Caco-2 (cell line): ENCODE results near the gene ZNF786. TPM values are rescaled to one million over a fixed set of nuclear protein-coding genes. Genes with fewer than 3 reads are reported as not detected.

Experiments
- BruUV-seq: library from RNA; stranded (reverse); fragments of 400-500 nt; replicated peaks from 2 replicates; lab custom pipeline; 2021; lab: Mats Ljungman, UMichigan
- CTCF ChIA-PET: fragments of 300-600 bp; sonication (Branson Sonifier 250); formaldehyde crosslinking; loops from one replicate; lab custom pipeline; 2022; ENCODE audit warnings: antibody characterized with exemption; lab: Charles Lee
- POLR2A ChIA-PET: fragments of 300-600 bp; sonication (Branson Sonifier 250); formaldehyde crosslinking; loops from one replicate; lab custom pipeline; 2022; ENCODE audit warnings: antibody characterized with exemption; lab: Charles Lee
- DNase-seq, 2 experiments: peaks; one replicate each; pipeline versions ENCODE4 v3.0.0 to v3.0.0-alpha.2; 2020 to 2022
- H3K27me3 ChIP-seq: replicated peaks from 2 replicates; pipeline ENCODE4 v1.6.0; 2011; ENCODE audit warnings: low read length; ENCODE audit not compliant: control insufficient read depth, insufficient read depth
- H3K36me3 ChIP-seq: 2 replicates; pipeline ENCODE4 v1.5.1; 2011; ENCODE audit warnings: low read length; ENCODE audit not compliant: control insufficient read depth, insufficient read depth
- H3K4me1 ChIP-seq: fragments of 250-450 bp; sonication (Bioruptor Pico); 2 replicates; pipeline ENCODE4 v1.5.1; 2020; ENCODE audit warnings: mild to moderate bottlenecking
- H3K4me3 ChIP-seq: 2 replicates; pipeline ENCODE4 v1.5.1; 2011; ENCODE audit warnings: low read depth, mild to moderate bottlenecking, control low read depth, low read length
- H3K9me3 ChIP-seq: fragments of 250-450 bp; sonication (Bioruptor Pico); 2 replicates; pipeline ENCODE4 v1.5.1; 2020; ENCODE audit warnings: mild to moderate bottlenecking, moderate library complexity
- H3K27ac Mint-ChIP-seq: one replicate; pipeline ENCODE4 v1.8.0; 2022; ENCODE audit warnings: mixed read lengths; ENCODE audit not compliant: unreplicated experiment
- H3K27me3 Mint-ChIP-seq: one replicate; pipeline ENCODE4 v1.8.0; 2022; ENCODE audit warnings: mixed read lengths; ENCODE audit not compliant: insufficient read depth, unreplicated experiment
- H3K36me3 Mint-ChIP-seq: one replicate; pipeline ENCODE4 v1.8.0; 2022; ENCODE audit warnings: mild to moderate bottlenecking, mixed read lengths; ENCODE audit not compliant: insufficient read depth, unreplicated experiment
- H3K4me1 Mint-ChIP-seq: one replicate; pipeline ENCODE4 v1.8.0; 2022; ENCODE audit warnings: low read depth, mixed read lengths; ENCODE audit not compliant: unreplicated experiment
- H3K4me3 Mint-ChIP-seq: one replicate; pipeline ENCODE4 v1.8.0; 2022; ENCODE audit warnings: mild to moderate bottlenecking, moderate library complexity, mixed read lengths; ENCODE audit not compliant: unreplicated experiment
- H3K9me3 Mint-ChIP-seq: one replicate; pipeline ENCODE4 v1.8.0; 2022; ENCODE audit warnings: mixed read lengths; ENCODE audit not compliant: unreplicated experiment
- intact Hi-C: fragments of 100-400 bp; cut with micrococcal nuclease; formaldehyde crosslinking; loops from one replicate; pipeline ENCODE4 v1.10.0; 2022; ENCODE audit not compliant: unreplicated experiment
- total RNA-seq: library from RNA; stranded (reverse); gene quantifications from 2 replicates; pipeline ENCODE4 v1.2.3, GENCODE V29; 2022
- TF ChIP-seq, protein P1 (sequence below), 2 experiments: fragments of 200-600 bp in 1 of 2; IDR thresholded peaks; 1 replicate in 1 of 2; 2 replicates in 1 of 2; pipeline versions ENCODE4 v1.5.1 to v1.8.0; 2011 to 2022; ENCODE audit warnings: antibody characterized with exemption in 1 of 2, control low read depth in 1 of 2, inconsistent platforms in 1 of 2, low read depth in 1 of 2, low read length in 1 of 2, mild to moderate bottlenecking in 1 of 2, moderate library complexity in 1 of 2; ENCODE audit not compliant: insufficient read depth in 1 of 2, severe bottlenecking in 1 of 2, unreplicated experiment in 1 of 2

Gene ZNF786
- total RNA-seq, 1 experiment from 2014 or later: 9.4 TPM

GRCh38 chr7:149074116-149074885 is 16.2 kb downstream of the ZNF786 start:
- Mint-ChIP-seq H3K36me3 (peaks cover 44% of the 10 kb centered on the region), H3K4me1 (no peaks in the 10 kb centered on the region), H3K27me3 (no peaks in the 10 kb centered on the region), H3K4me3 (no peak overlapping the region), H3K9me3 (no peaks in the 10 kb centered on the region), H3K27ac (no peak overlapping the region)
- no peak for DNase-seq
- no TSS peak for BruUV-seq
- Histone ChIP-seq H3K27me3 (no peaks in the 10 kb centered on the region), H3K36me3 (no peaks in the 10 kb centered on the region), H3K4me3 (no peak overlapping the region), H3K4me1 (no peaks in the 10 kb centered on the region), H3K9me3 (no peaks in the 10 kb centered on the region)
- intact Hi-C loops: no loop called here
- TF ChIP-seq, protein P1, sequence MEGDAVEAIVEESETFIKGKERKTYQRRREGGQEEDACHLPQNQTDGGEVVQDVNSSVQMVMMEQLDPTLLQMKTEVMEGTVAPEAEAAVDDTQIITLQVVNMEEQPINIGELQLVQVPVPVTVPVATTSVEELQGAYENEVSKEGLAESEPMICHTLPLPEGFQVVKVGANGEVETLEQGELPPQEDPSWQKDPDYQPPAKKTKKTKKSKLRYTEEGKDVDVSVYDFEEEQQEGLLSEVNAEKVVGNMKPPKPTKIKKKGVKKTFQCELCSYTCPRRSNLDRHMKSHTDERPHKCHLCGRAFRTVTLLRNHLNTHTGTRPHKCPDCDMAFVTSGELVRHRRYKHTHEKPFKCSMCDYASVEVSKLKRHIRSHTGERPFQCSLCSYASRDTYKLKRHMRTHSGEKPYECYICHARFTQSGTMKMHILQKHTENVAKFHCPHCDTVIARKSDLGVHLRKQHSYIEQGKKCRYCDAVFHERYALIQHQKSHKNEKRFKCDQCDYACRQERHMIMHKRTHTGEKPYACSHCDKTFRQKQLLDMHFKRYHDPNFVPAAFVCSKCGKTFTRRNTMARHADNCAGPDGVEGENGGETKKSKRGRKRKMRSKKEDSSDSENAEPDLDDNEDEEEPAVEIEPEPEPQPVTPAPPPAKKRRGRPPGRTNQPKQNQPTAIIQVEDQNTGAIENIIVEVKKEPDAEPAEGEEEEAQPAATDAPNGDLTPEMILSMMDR (IDR thresholded peaks at IDR 0.05; ENCODE audit: insufficient read depth in 1 of 2, low read depth in 1 of 2, low read length in 1 of 2, severe bottlenecking in 1 of 2, unreplicated experiment in 1 of 2): no peak
- CTCF ChIA-PET: no interaction called here
- POLR2A ChIA-PET: no interaction called here

GRCh38 chr7:149072438-149072775 is 18.1 kb downstream of the ZNF786 start:
- Histone ChIP-seq H3K36me3 (no peaks in the 10 kb centered on the region), H3K4me3 (no peak overlapping the region), H3K27me3 (no peaks in the 10 kb centered on the region), H3K9me3 (no peaks in the 10 kb centered on the region), H3K4me1 (no peaks in the 10 kb centered on the region)
- TF ChIP-seq, protein P1 (IDR thresholded peaks at IDR 0.05; ENCODE audit: insufficient read depth in 1 of 2, low read depth in 1 of 2, low read length in 1 of 2, severe bottlenecking in 1 of 2, unreplicated experiment in 1 of 2): no peak
- no peaks in the 10 kb centered on the region for H3K9me3 Mint-ChIP-seq
- POLR2A ChIA-PET: no interaction called here
- no peak overlapping the region for H3K4me3 Mint-ChIP-seq
- H3K4me1 Mint-ChIP-seq: no peaks in the 10 kb centered on the region
- peaks cover 50% of the 10 kb centered on the region for H3K36me3 Mint-ChIP-seq
- DNase-seq: no peak
- intact Hi-C loops: no loop called here
- CTCF ChIA-PET: no interaction called here
- BruUV-seq: no TSS peak
- no peaks in the 10 kb centered on the region for H3K27me3 Mint-ChIP-seq
- H3K27ac Mint-ChIP-seq: no peak overlapping the region

DNA sequence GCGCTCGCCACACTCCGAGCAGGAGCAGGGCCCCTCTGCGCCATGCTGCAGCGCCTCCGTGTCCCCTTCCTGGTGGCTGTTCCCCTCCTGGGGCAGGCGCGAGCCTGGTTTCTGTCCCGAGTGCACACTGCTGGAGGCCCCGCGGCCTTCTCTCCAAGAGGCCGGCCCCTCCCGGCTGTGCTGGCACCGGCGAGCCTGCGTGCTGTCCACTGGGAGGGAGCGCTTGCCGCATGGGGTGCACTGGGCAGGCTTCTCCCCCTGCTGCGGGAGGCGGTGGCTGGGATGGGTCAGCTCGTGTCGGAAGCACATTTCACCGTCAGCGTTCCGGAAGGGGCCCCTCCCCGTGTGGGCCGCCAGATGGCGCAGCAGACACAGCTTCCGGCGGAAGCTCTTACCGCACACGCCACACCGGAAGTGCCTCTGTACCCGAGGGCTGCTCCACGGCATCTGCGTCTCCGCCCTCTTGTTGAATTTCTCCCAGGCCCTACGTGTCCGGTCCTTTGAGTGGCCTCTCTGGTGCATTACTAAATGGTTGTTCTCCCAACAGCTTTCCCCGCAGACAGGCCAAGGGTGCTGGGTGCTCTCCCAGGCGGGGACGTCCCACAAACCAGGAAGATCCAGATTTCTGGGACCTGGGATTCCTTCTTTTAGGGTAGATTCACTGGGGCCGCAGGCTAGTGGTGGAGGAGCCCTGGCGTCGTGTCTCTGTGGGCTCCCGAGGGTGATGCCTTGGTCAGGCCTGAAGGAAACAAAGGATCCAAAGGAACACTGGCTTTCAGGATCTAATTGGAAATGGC is 18.7 kb downstream of the ZNF786 start:
- no peaks in the 10 kb centered on the region for H3K4me1 ChIP-seq
- TF ChIP-seq, protein P1 (IDR thresholded peaks at IDR 0.05; ENCODE audit: insufficient read depth in 1 of 2, low read depth in 1 of 2, low read length in 1 of 2, severe bottlenecking in 1 of 2, unreplicated experiment in 1 of 2): peak; percentile 21 to 31
- no peak overlapping the region for H3K4me3 Mint-ChIP-seq
- peak in 1 of 2 experiments; percentile 29 for DNase-seq
- H3K9me3 Mint-ChIP-seq: no peaks in the 10 kb centered on the region
- ChIA-PET CTCF (no interaction called here), POLR2A (no interaction called here)
- H3K27ac Mint-ChIP-seq: no peak overlapping the region
- H3K4me1 Mint-ChIP-seq: no peaks in the 10 kb centered on the region
- intact Hi-C loops: no loop called here
- no peaks in the 10 kb centered on the region for H3K36me3 ChIP-seq
- BruUV-seq: no TSS peak
- no peaks in the 10 kb centered on the region for H3K9me3 ChIP-seq
- H3K27me3 Mint-ChIP-seq: no peaks in the 10 kb centered on the region
- H3K27me3 ChIP-seq: no peaks in the 10 kb centered on the region
- no peak overlapping the region for H3K4me3 ChIP-seq
- peaks cover 47% of the 10 kb centered on the region for H3K36me3 Mint-ChIP-seq
